SU-DHL-6 (cell line): ENCODE measurements around the gene TMA7.

Source experiments
- CTCF ChIP-seq: fragments of 200-600 bp; sonication (generic); IDR thresholded peaks from one replicate; pipeline ENCODE4 v1.5.1; 2017; ENCODE audit warnings: antibody characterized with exemption, mild to moderate bottlenecking, low read length, moderate library complexity; ENCODE audit not compliant: insufficient read depth, poor library complexity, severe bottlenecking
- EZH2phosphoT487 ChIP-seq: fragments of 200-600 bp; sonication (generic), shearing (Covaris generic); conservative IDR thresholded peaks from 2 replicates; pipeline ENCODE4 v1.6.1; 2018; ENCODE audit warnings: mild to moderate bottlenecking, antibody characterized with exemption, low read length, moderate library complexity, mixed read lengths

DNA sequence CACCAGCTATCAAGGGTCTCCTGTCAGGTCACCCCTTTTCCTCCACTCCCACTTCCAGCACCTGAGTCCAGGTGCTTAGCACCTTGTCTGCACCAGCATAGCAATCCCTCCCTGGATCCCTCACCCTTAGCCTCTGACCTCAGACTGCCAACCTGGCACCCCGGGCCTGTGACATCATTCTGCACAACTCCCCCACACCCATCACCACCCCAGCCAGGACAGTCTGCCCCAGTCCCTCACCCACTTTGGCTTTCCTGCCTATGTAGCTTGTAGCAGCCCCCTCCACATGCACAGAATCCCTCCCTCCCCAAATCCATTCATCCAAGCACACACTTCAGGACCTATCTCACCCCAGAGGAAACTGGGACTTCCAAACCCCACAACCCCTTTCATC lies 9.4 kb upstream of the TMA7 start:
- no peak for TF ChIP-seq CTCF
- TF ChIP-seq EZH2phosphoT487: no peak
